Measurements from ENCODE around the gene CTTNBP2NL. TPM values are rescaled to one million over a fixed set of nuclear protein-coding genes. Genes with fewer than 3 reads are reported as not detected.
A peak's percentile ranks its signal among the peaks of the same experiment; 100 is the strongest.
"Not testable (repeated sequence)": the region's sequence is repeated elsewhere in the genome, so short reads cannot be mapped to it uniquely, and the experiment has no call there.

Gene CTTNBP2NL
- polyA plus RNA-seq, 4 donors = 3.8 to 27.5 (median 6.6) TPM

- no peak for FAIRE-seq
- H3K4me1 ChIP-seq (ENCODE audit: control insufficient read depth in 3 of 3, insufficient read depth in 2 of 3, low read depth in 1 of 3, low read length in 2 of 3) = peaks cover 0 to 14% (median 0%) of the 10 kb centered on the region in 3 donors
- no peaks in the 10 kb centered on the region for H3K9me3 ChIP-seq (ENCODE audit: control insufficient read depth in 2 of 2, insufficient read depth in 1 of 2, low read depth in 1 of 2, low read length in 1 of 2)
- peak overlapping the region in 1 of 3 donors; percentile 32 for H3K27ac ChIP-seq (ENCODE audit: low read depth in 1 of 3, low read length in 2 of 3)
- H3K4me3 ChIP-seq (ENCODE audit: low read depth in 1 of 3, low read length in 3 of 3) = no peak overlapping the region
- DNase-seq = no peak
- H3K27me3 ChIP-seq (ENCODE audit: control insufficient read depth in 3 of 3, insufficient read depth in 3 of 3, low read length in 3 of 3) = no peaks in the 10 kb centered on the region
- H3K36me3 ChIP-seq (ENCODE audit: control insufficient read depth in 3 of 3, insufficient read depth in 2 of 3, low read depth in 1 of 3, low read length in 3 of 3) = peaks cover 0 to 3% (median 0%) of the 10 kb centered on the region in 3 donors
- 69 to 78% (median 69%) methylated on average over 5 of the region's 5 CpGs for WGBS, 3 donors
Measured at GRCh38 chr1:112465122-112465521, 69.1 kb downstream of the CTTNBP2NL start.

- peak; percentile 89 to 96 for DNase-seq
- Histone ChIP-seq H3K27ac (ENCODE audit: low read depth in 1 of 3, low read length in 2 of 3) (peak overlapping the region in 2 of 3 donors; percentile 30 to 57), H3K36me3 (ENCODE audit: control insufficient read depth in 3 of 3, insufficient read depth in 2 of 3, low read depth in 1 of 3, low read length in 3 of 3) (peaks cover 0 to 3% (median 0%) of the 10 kb centered on the region in 3 donors), H3K4me1 (ENCODE audit: control insufficient read depth in 3 of 3, insufficient read depth in 2 of 3, low read depth in 1 of 3, low read length in 2 of 3) (peaks cover 0 to 14% (median 0%) of the 10 kb centered on the region in 3 donors), H3K27me3 (ENCODE audit: control insufficient read depth in 3 of 3, insufficient read depth in 3 of 3, low read length in 3 of 3) (no peaks in the 10 kb centered on the region), H3K9me3 (ENCODE audit: control insufficient read depth in 2 of 2, insufficient read depth in 1 of 2, low read depth in 1 of 2, low read length in 1 of 2) (no peaks in the 10 kb centered on the region), H3K4me3 (ENCODE audit: low read depth in 1 of 3, low read length in 3 of 3) (peak overlapping the region in 2 of 3 donors; percentile 6 to 44)
- FAIRE-seq = no peak
- 1 to 2% (median 1%) methylated on average over 29 to 31 of the region's 31 CpGs for WGBS, 3 donors
Measured at GRCh38 chr1:112466078-112466660, 70.2 kb downstream of the CTTNBP2NL start.

GRCh38 chr1:112470324-112470723 is 74.3 kb downstream of the CTTNBP2NL start:
- H3K4me3 ChIP-seq (ENCODE audit: low read depth in 1 of 3, low read length in 3 of 3); H3K27me3 ChIP-seq (ENCODE audit: control insufficient read depth in 3 of 3, insufficient read depth in 3 of 3, low read length in 3 of 3); H3K4me1 ChIP-seq (ENCODE audit: control insufficient read depth in 3 of 3, insufficient read depth in 2 of 3, low read depth in 1 of 3, low read length in 2 of 3); H3K27ac ChIP-seq (ENCODE audit: low read depth in 1 of 3, low read length in 2 of 3); H3K9me3 ChIP-seq (ENCODE audit: control insufficient read depth in 2 of 2, insufficient read depth in 1 of 2, low read depth in 1 of 2, low read length in 1 of 2); DNase-seq; FAIRE-seq; H3K36me3 ChIP-seq (ENCODE audit: control insufficient read depth in 3 of 3, insufficient read depth in 2 of 3, low read depth in 1 of 3, low read length in 3 of 3): not testable (repeated sequence)
- WGBS, 3 donors = 91 to 96% (median 92%) methylated on average over 7 of the region's 7 CpGs

- WGBS, 3 donors = 62 to 87% (median 81%) methylated on average over 3 of the region's 3 CpGs
- no peak for DNase-seq
- no peak overlapping the region for H3K27ac ChIP-seq (ENCODE audit: low read depth in 1 of 3, low read length in 2 of 3)
- H3K4me1 ChIP-seq (ENCODE audit: control insufficient read depth in 3 of 3, insufficient read depth in 2 of 3, low read depth in 1 of 3, low read length in 2 of 3) = peaks cover 0 to 5% (median 0%) of the 10 kb centered on the region in 3 donors
- FAIRE-seq = no peak
- no peak overlapping the region for H3K4me3 ChIP-seq (ENCODE audit: low read depth in 1 of 3, low read length in 3 of 3)
- H3K36me3 ChIP-seq (ENCODE audit: control insufficient read depth in 3 of 3, insufficient read depth in 2 of 3, low read depth in 1 of 3, low read length in 3 of 3) = no peaks in the 10 kb centered on the region
- no peaks in the 10 kb centered on the region for H3K27me3 ChIP-seq (ENCODE audit: control insufficient read depth in 3 of 3, insufficient read depth in 3 of 3, low read length in 3 of 3)
- peaks cover 0 to 4% of the 10 kb centered on the region in 2 donors for H3K9me3 ChIP-seq (ENCODE audit: control insufficient read depth in 2 of 2, insufficient read depth in 1 of 2, low read depth in 1 of 2, low read length in 1 of 2)
Measured at GRCh38 chr1:112470966-112471365, 75.0 kb downstream of the CTTNBP2NL start.

GRCh38 chr1:112472142-112472541 is 76.1 kb downstream of the CTTNBP2NL start:
- H3K4me3 ChIP-seq (ENCODE audit: low read depth in 1 of 3, low read length in 3 of 3) = no peak overlapping the region
- no peaks in the 10 kb centered on the region for H3K27me3 ChIP-seq (ENCODE audit: control insufficient read depth in 3 of 3, insufficient read depth in 3 of 3, low read length in 3 of 3)
- peaks cover 0 to 12% of the 10 kb centered on the region in 2 donors for H3K9me3 ChIP-seq (ENCODE audit: control insufficient read depth in 2 of 2, insufficient read depth in 1 of 2, low read depth in 1 of 2, low read length in 1 of 2)
- H3K27ac ChIP-seq (ENCODE audit: low read depth in 1 of 3, low read length in 2 of 3) = no peak overlapping the region
- 85 to 95% (median 90%) methylated on average over 1 of the region's 1 CpG for WGBS, 3 donors
- H3K36me3 ChIP-seq (ENCODE audit: control insufficient read depth in 3 of 3, insufficient read depth in 2 of 3, low read depth in 1 of 3, low read length in 3 of 3) = no peaks in the 10 kb centered on the region
- H3K4me1 ChIP-seq (ENCODE audit: control insufficient read depth in 3 of 3, insufficient read depth in 2 of 3, low read depth in 1 of 3, low read length in 2 of 3) = no peaks in the 10 kb centered on the region
- DNase-seq (no peak), FAIRE-seq (no peak)

- H3K9me3 ChIP-seq (ENCODE audit: control insufficient read depth in 2 of 2, insufficient read depth in 1 of 2, low read depth in 1 of 2, low read length in 1 of 2) = peaks cover 0 to 31% of the 10 kb centered on the region in 2 donors
- H3K36me3 ChIP-seq (ENCODE audit: control insufficient read depth in 3 of 3, insufficient read depth in 2 of 3, low read depth in 1 of 3, low read length in 3 of 3) = peaks cover 0 to 2% (median 0%) of the 10 kb centered on the region in 3 donors
- no peaks in the 10 kb centered on the region for H3K27me3 ChIP-seq (ENCODE audit: control insufficient read depth in 3 of 3, insufficient read depth in 3 of 3, low read length in 3 of 3)
- FAIRE-seq (no peak), DNase-seq (no peak)
- H3K4me3 ChIP-seq (ENCODE audit: low read depth in 1 of 3, low read length in 3 of 3) = no peak overlapping the region
- H3K4me1 ChIP-seq (ENCODE audit: control insufficient read depth in 3 of 3, insufficient read depth in 2 of 3, low read depth in 1 of 3, low read length in 2 of 3) = no peaks in the 10 kb centered on the region
- no peak overlapping the region for H3K27ac ChIP-seq (ENCODE audit: low read depth in 1 of 3, low read length in 2 of 3)
Measured at GRCh38 chr1:112477550-112477949, 81.5 kb downstream of the CTTNBP2NL start.

GRCh38 chr1:112478314-112478713 is 82.3 kb downstream of the CTTNBP2NL start:
- FAIRE-seq = no peak
- Histone ChIP-seq H3K27me3 (ENCODE audit: control insufficient read depth in 3 of 3, insufficient read depth in 3 of 3, low read length in 3 of 3) (no peaks in the 10 kb centered on the region), H3K36me3 (ENCODE audit: control insufficient read depth in 3 of 3, insufficient read depth in 2 of 3, low read depth in 1 of 3, low read length in 3 of 3) (peaks cover 0 to 2% (median 0%) of the 10 kb centered on the region in 3 donors), H3K27ac (ENCODE audit: low read depth in 1 of 3, low read length in 2 of 3) (no peak overlapping the region), H3K4me3 (ENCODE audit: low read depth in 1 of 3, low read length in 3 of 3) (no peak overlapping the region), H3K4me1 (ENCODE audit: control insufficient read depth in 3 of 3, insufficient read depth in 2 of 3, low read depth in 1 of 3, low read length in 2 of 3) (no peaks in the 10 kb centered on the region), H3K9me3 (ENCODE audit: control insufficient read depth in 2 of 2, insufficient read depth in 1 of 2, low read depth in 1 of 2, low read length in 1 of 2) (peaks cover 0 to 31% of the 10 kb centered on the region in 2 donors)
- DNase-seq = no peak
- 91 to 97% (median 96%) methylated on average over 1 of the region's 1 CpG for WGBS, 3 donors

GRCh38 chr1:112486063-112486462 is 90.0 kb downstream of the CTTNBP2NL start:
- 80 to 95% (median 92%) methylated on average over 1 of the region's 1 CpG for WGBS, 3 donors
- FAIRE-seq; H3K27me3 ChIP-seq (ENCODE audit: control insufficient read depth in 3 of 3, insufficient read depth in 3 of 3, low read length in 3 of 3); DNase-seq; H3K4me1 ChIP-seq (ENCODE audit: control insufficient read depth in 3 of 3, insufficient read depth in 2 of 3, low read depth in 1 of 3, low read length in 2 of 3); H3K9me3 ChIP-seq (ENCODE audit: control insufficient read depth in 2 of 2, insufficient read depth in 1 of 2, low read depth in 1 of 2, low read length in 1 of 2); H3K36me3 ChIP-seq (ENCODE audit: control insufficient read depth in 3 of 3, insufficient read depth in 2 of 3, low read depth in 1 of 3, low read length in 3 of 3); H3K27ac ChIP-seq (ENCODE audit: low read depth in 1 of 3, low read length in 2 of 3); H3K4me3 ChIP-seq (ENCODE audit: low read depth in 1 of 3, low read length in 3 of 3): not testable (repeated sequence)

GRCh38 chr1:112487686-112488085 is 91.7 kb downstream of the CTTNBP2NL start:
- DNase-seq; H3K4me3 ChIP-seq (ENCODE audit: low read depth in 1 of 3, low read length in 3 of 3); H3K4me1 ChIP-seq (ENCODE audit: control insufficient read depth in 3 of 3, insufficient read depth in 2 of 3, low read depth in 1 of 3, low read length in 2 of 3); H3K36me3 ChIP-seq (ENCODE audit: control insufficient read depth in 3 of 3, insufficient read depth in 2 of 3, low read depth in 1 of 3, low read length in 3 of 3); H3K27me3 ChIP-seq (ENCODE audit: control insufficient read depth in 3 of 3, insufficient read depth in 3 of 3, low read length in 3 of 3); FAIRE-seq; H3K27ac ChIP-seq (ENCODE audit: low read depth in 1 of 3, low read length in 2 of 3); H3K9me3 ChIP-seq (ENCODE audit: control insufficient read depth in 2 of 2, insufficient read depth in 1 of 2, low read depth in 1 of 2, low read length in 1 of 2): not testable (repeated sequence)
- 84 to 94% (median 84%) methylated on average over 6 of the region's 6 CpGs for WGBS, 3 donors

All from small intestine (tissue), 7 donors.